ENCODE data around the gene FHIT. TPM values are rescaled to one million over a fixed set of nuclear protein-coding genes. Genes with fewer than 3 reads are reported as not detected.

The FHIT gene
- total and polyA plus RNA-seq, 2 experiments from 2014 or later: 0.22 to 0.90 TPM

- H3K9me3 ChIP-seq (ENCODE audit: low read depth): no peaks in the 10 kb centered on the region
- WGBS, 2 experiments (ENCODE audit: low coverage in 1 of 2, low lambda C conversion rate in 2 of 2, missing lambda C conversion rate in 2 of 2): 3 to 12% methylated on average over 1 of the region's 1 CpG
- no peak for DNase-seq
- no peak overlapping the region for H3K4me3 ChIP-seq
- H3K27ac ChIP-seq: no peak overlapping the region
- TF ChIP-seq EZH2 (IDR thresholded peaks at IDR 0.05; ENCODE audit: insufficient read depth, poor library complexity, severe bottlenecking) (no peak), EZH2phosphoT487 (IDR thresholded peaks at IDR 0.05; ENCODE audit: insufficient read depth, low read depth) (no peak)
- H3K9ac ChIP-seq: no peak overlapping the region
- H3K4me2 ChIP-seq (ENCODE audit: unreplicated experiment): no peak overlapping the region
- H3K27me3 ChIP-seq (replicated peaks; ENCODE audit: insufficient read depth): no peaks in the 10 kb centered on the region; the same call in 1 of the 2 replicates
- H3K79me2 ChIP-seq (ENCODE audit: insufficient read depth): no peaks in the 10 kb centered on the region
- no peaks in the 10 kb centered on the region for H3K36me3 ChIP-seq (ENCODE audit: low read depth)
- no peaks in the 10 kb centered on the region for H3K4me1 ChIP-seq (ENCODE audit: insufficient read depth)
- no peak overlapping the region for H2AFZ ChIP-seq
- no peaks in the 10 kb centered on the region for H3F3A ChIP-seq (ENCODE audit: insufficient read depth)
- in situ Hi-C loops (cut with MboI): no loop called here
- H3K9me2 ChIP-seq (ENCODE audit: insufficient read depth): no peaks in the 10 kb centered on the region
- H4K20me1 ChIP-seq (ENCODE audit: insufficient read depth): no peaks in the 10 kb centered on the region
Measured at GRCh38 chr3:61297821-61298220, 46.6 kb upstream of the FHIT start.

- DNase-seq: no peak
Measured at GRCh38 chr3:61288446-61288845, 37.2 kb upstream of the FHIT start.

GRCh38 chr3:61283876-61284275 is 32.6 kb upstream of the FHIT start:
- Histone ChIP-seq H3K27ac (no peak overlapping the region), H3K9me3 (ENCODE audit: low read depth) (no peaks in the 10 kb centered on the region), H3K4me1 (ENCODE audit: insufficient read depth) (no peaks in the 10 kb centered on the region), H3K4me3 (no peak overlapping the region), H3K4me2 (ENCODE audit: unreplicated experiment) (no peak overlapping the region), H3K9ac (no peak overlapping the region), H3K36me3 (ENCODE audit: low read depth) (no peaks in the 10 kb centered on the region), H3F3A (ENCODE audit: insufficient read depth) (no peaks in the 10 kb centered on the region), H4K20me1 (ENCODE audit: insufficient read depth) (no peaks in the 10 kb centered on the region), H3K27me3 (replicated peaks; ENCODE audit: insufficient read depth) (no peaks in the 10 kb centered on the region), H3K9me2 (ENCODE audit: insufficient read depth) (no peaks in the 10 kb centered on the region), H3K79me2 (ENCODE audit: insufficient read depth) (no peaks in the 10 kb centered on the region), H2AFZ (no peak overlapping the region)
- in situ Hi-C loops (cut with MboI): no loop called here
- TF ChIP-seq EZH2phosphoT487 (IDR thresholded peaks at IDR 0.05; ENCODE audit: insufficient read depth, low read depth) (no peak), EZH2 (IDR thresholded peaks at IDR 0.05; ENCODE audit: insufficient read depth, poor library complexity, severe bottlenecking) (no peak)
- no peak for DNase-seq

More at GRCh38 chr3:61288446-61288845, 37.2 kb upstream of the FHIT start:
- Histone ChIP-seq H3K9me3 (ENCODE audit: low read depth) (no peaks in the 10 kb centered on the region), H3K4me1 (ENCODE audit: insufficient read depth) (no peaks in the 10 kb centered on the region), H3F3A (ENCODE audit: insufficient read depth) (no peaks in the 10 kb centered on the region), H3K4me3 (no peak overlapping the region), H3K36me3 (ENCODE audit: low read depth) (no peaks in the 10 kb centered on the region), H4K20me1 (ENCODE audit: insufficient read depth) (no peaks in the 10 kb centered on the region), H3K4me2 (ENCODE audit: unreplicated experiment) (no peak overlapping the region), H2AFZ (no peak overlapping the region), H3K27ac (no peak overlapping the region), H3K27me3 (replicated peaks; ENCODE audit: insufficient read depth) (no peaks in the 10 kb centered on the region), H3K9ac (no peak overlapping the region), H3K9me2 (ENCODE audit: insufficient read depth) (no peaks in the 10 kb centered on the region), H3K79me2 (ENCODE audit: insufficient read depth) (no peaks in the 10 kb centered on the region)
- 50 to 61% methylated on average over 5 of the region's 5 CpGs for WGBS, 2 experiments (ENCODE audit: low coverage in 1 of 2, low lambda C conversion rate in 2 of 2, missing lambda C conversion rate in 2 of 2)
- no peak for TF ChIP-seq EZH2phosphoT487 (IDR thresholded peaks at IDR 0.05; ENCODE audit: insufficient read depth, low read depth)
- no peak for TF ChIP-seq EZH2 (IDR thresholded peaks at IDR 0.05; ENCODE audit: insufficient read depth, poor library complexity, severe bottlenecking)
- in situ Hi-C loops (cut with MboI): no loop called here

GRCh38 chr3:61278713-61279112 is 27.5 kb upstream of the FHIT start:
- Histone ChIP-seq H4K20me1 (ENCODE audit: insufficient read depth) (no peaks in the 10 kb centered on the region), H3K4me2 (ENCODE audit: unreplicated experiment) (no peak overlapping the region), H3K9ac (no peak overlapping the region), H3F3A (ENCODE audit: insufficient read depth) (no peaks in the 10 kb centered on the region), H3K4me1 (ENCODE audit: insufficient read depth) (no peaks in the 10 kb centered on the region), H3K4me3 (no peak overlapping the region), H2AFZ (no peak overlapping the region), H3K79me2 (ENCODE audit: insufficient read depth) (no peaks in the 10 kb centered on the region), H3K9me3 (ENCODE audit: low read depth) (no peaks in the 10 kb centered on the region), H3K27ac (no peak overlapping the region), H3K36me3 (ENCODE audit: low read depth) (no peaks in the 10 kb centered on the region), H3K9me2 (ENCODE audit: insufficient read depth) (no peaks in the 10 kb centered on the region), H3K27me3 (replicated peaks; ENCODE audit: insufficient read depth) (no peaks in the 10 kb centered on the region)
- DNase-seq: no peak
- no peak for TF ChIP-seq EZH2phosphoT487 (IDR thresholded peaks at IDR 0.05; ENCODE audit: insufficient read depth, low read depth)
- TF ChIP-seq EZH2 (IDR thresholded peaks at IDR 0.05; ENCODE audit: insufficient read depth, poor library complexity, severe bottlenecking): no peak
- WGBS, 2 experiments (ENCODE audit: low coverage in 1 of 2, low lambda C conversion rate in 2 of 2, missing lambda C conversion rate in 2 of 2): 58 to 78% methylated on average over 2 of the region's 2 CpGs
- in situ Hi-C loops (cut with MboI): no loop called here

- Histone ChIP-seq H3K36me3 (ENCODE audit: low read depth) (no peaks in the 10 kb centered on the region), H3K9ac (no peak overlapping the region), H3K27me3 (replicated peaks; ENCODE audit: insufficient read depth) (no peaks in the 10 kb centered on the region), H3K4me3 (no peak overlapping the region), H3K9me3 (ENCODE audit: low read depth) (no peaks in the 10 kb centered on the region), H3F3A (ENCODE audit: insufficient read depth) (no peaks in the 10 kb centered on the region), H3K4me2 (ENCODE audit: unreplicated experiment) (no peak overlapping the region), H4K20me1 (ENCODE audit: insufficient read depth) (no peaks in the 10 kb centered on the region), H3K79me2 (ENCODE audit: insufficient read depth) (no peaks in the 10 kb centered on the region), H3K27ac (no peak overlapping the region), H2AFZ (no peak overlapping the region), H3K9me2 (ENCODE audit: insufficient read depth) (no peaks in the 10 kb centered on the region), H3K4me1 (ENCODE audit: insufficient read depth) (no peaks in the 10 kb centered on the region)
- DNase-seq: no peak
- TF ChIP-seq EZH2 (IDR thresholded peaks at IDR 0.05; ENCODE audit: insufficient read depth, poor library complexity, severe bottlenecking) (no peak), EZH2phosphoT487 (IDR thresholded peaks at IDR 0.05; ENCODE audit: insufficient read depth, low read depth) (no peak)
- in situ Hi-C loops (cut with MboI): no loop called here
- WGBS, 2 experiments (ENCODE audit: low coverage in 1 of 2, low lambda C conversion rate in 2 of 2, missing lambda C conversion rate in 2 of 2): 23 to 29% methylated on average over 2 of the region's 2 CpGs
Measured at GRCh38 chr3:61277411-61277810, 26.2 kb upstream of the FHIT start.

Measured in GM23248 (cell line).